Measurements from ENCODE around the gene LHX6. TPM values are rescaled to one million over a fixed set of nuclear protein-coding genes. Genes with fewer than 3 reads are reported as not detected.
A peak's percentile ranks its signal among the peaks of the same experiment; 100 is the strongest.

The LHX6 gene
- polyA plus RNA-seq, 1 experiment, result not detected

GRCh38 chr9:122180633-122181032, 48.1 kb downstream of the LHX6 start:
- Histone ChIP-seq H3K27me3 (ENCODE audit: control insufficient read depth, insufficient read depth, low read length) (peaks cover 36% of the 10 kb centered on the region), H3K27ac (ENCODE audit: low read depth, low read length) (no peak overlapping the region), H3K9me3 (ENCODE audit: control insufficient read depth, insufficient read depth, low read length) (no peaks in the 10 kb centered on the region), H3K4me3 (ENCODE audit: low read depth, low read length) (no peak overlapping the region)
- ChIA-PET CTCF (no interaction called here), POLR2A (no interaction called here)
- peak; percentile 57 for DNase-seq (ENCODE audit: low read depth, low spot score)
- TF ChIP-seq, protein P1, sequence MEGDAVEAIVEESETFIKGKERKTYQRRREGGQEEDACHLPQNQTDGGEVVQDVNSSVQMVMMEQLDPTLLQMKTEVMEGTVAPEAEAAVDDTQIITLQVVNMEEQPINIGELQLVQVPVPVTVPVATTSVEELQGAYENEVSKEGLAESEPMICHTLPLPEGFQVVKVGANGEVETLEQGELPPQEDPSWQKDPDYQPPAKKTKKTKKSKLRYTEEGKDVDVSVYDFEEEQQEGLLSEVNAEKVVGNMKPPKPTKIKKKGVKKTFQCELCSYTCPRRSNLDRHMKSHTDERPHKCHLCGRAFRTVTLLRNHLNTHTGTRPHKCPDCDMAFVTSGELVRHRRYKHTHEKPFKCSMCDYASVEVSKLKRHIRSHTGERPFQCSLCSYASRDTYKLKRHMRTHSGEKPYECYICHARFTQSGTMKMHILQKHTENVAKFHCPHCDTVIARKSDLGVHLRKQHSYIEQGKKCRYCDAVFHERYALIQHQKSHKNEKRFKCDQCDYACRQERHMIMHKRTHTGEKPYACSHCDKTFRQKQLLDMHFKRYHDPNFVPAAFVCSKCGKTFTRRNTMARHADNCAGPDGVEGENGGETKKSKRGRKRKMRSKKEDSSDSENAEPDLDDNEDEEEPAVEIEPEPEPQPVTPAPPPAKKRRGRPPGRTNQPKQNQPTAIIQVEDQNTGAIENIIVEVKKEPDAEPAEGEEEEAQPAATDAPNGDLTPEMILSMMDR (IDR thresholded peaks at IDR 0.05; ENCODE audit: low read depth, low read length), result no peak

GRCh38 chr9:122179690-122180074, 49.1 kb downstream of the LHX6 start:
- ChIA-PET CTCF (no interaction called here), POLR2A (no interaction called here)
- TF ChIP-seq, protein P1 (IDR thresholded peaks at IDR 0.05; ENCODE audit: low read depth, low read length), result no peak
- no peak for DNase-seq (ENCODE audit: low read depth, low spot score)
- Histone ChIP-seq H3K27me3 (ENCODE audit: control insufficient read depth, insufficient read depth, low read length) (peaks cover 33% of the 10 kb centered on the region), H3K27ac (ENCODE audit: low read depth, low read length) (no peak overlapping the region), H3K4me3 (ENCODE audit: low read depth, low read length) (no peak overlapping the region), H3K9me3 (ENCODE audit: control insufficient read depth, insufficient read depth, low read length) (no peaks in the 10 kb centered on the region)

DNA sequence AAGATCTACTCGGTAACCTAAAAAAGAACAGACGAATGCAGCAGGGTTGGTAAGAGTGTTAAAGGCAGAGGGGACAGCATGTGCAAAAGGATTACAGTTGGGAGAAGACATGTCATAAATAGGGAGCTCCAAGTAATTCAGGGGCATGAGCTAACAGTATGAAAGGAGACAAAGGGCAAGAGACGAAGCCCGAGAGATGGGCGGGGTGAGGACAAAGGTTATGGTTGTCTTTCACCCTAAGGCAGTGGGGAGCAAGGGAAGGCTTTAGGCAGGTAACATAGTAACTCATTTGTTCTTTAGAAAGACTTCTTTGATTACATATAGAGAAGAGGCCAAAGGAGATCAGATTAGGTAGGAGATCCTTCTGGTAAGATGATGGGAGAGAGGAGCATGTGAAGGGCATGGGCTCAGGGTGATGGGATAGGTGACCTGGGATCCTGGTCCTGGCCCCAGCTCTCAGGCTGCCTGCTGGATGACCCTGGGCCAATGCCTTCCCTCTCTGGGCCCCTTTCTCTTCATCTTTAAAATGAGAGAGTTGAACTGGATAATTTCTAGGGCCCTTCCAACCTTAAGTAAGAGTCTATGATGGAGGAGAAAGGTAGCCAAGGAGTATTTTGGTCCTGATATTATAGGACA, 49.6 kb downstream of the LHX6 start:
- peaks cover 30% of the 10 kb centered on the region for H3K27me3 ChIP-seq (ENCODE audit: control insufficient read depth, insufficient read depth, low read length)
- TF ChIP-seq, protein P1 (IDR thresholded peaks at IDR 0.05; ENCODE audit: low read depth, low read length), result no peak
- no peaks in the 10 kb centered on the region for H3K9me3 ChIP-seq (ENCODE audit: control insufficient read depth, insufficient read depth, low read length)
- no peak for DNase-seq (ENCODE audit: low read depth, low spot score)
- no peak overlapping the region for H3K4me3 ChIP-seq (ENCODE audit: low read depth, low read length)
- ChIA-PET CTCF (interaction anchor here (1.0 kb wide), 1 partner anchor 80 kb away, joined by 3 read pairs; no protein-coding TSS in a partner anchor), POLR2A (interaction anchor here (0.7 kb wide), 1 partner anchor 47 kb away, joined by 3 read pairs; no protein-coding TSS in a partner anchor)
- H3K27ac ChIP-seq (ENCODE audit: low read depth, low read length), result no peak overlapping the region

- Histone ChIP-seq H3K9me3 (ENCODE audit: control insufficient read depth, insufficient read depth, low read length) (no peaks in the 10 kb centered on the region), H3K27me3 (ENCODE audit: control insufficient read depth, insufficient read depth, low read length) (peaks cover 18% of the 10 kb centered on the region), H3K4me3 (ENCODE audit: low read depth, low read length) (no peak overlapping the region), H3K27ac (ENCODE audit: low read depth, low read length) (no peak overlapping the region)
- TF ChIP-seq, protein P1 (IDR thresholded peaks at IDR 0.05; ENCODE audit: low read depth, low read length), result no peak
- no peak for DNase-seq (ENCODE audit: low read depth, low spot score)
- POLR2A ChIA-PET, result no interaction called here
- CTCF ChIA-PET, result no interaction called here
These were observed 51.8 kb downstream of the LHX6 start for GRCh38 chr9:122176916-122177315.

GRCh38 chr9:122173670-122174069, 55.1 kb downstream of the LHX6 start:
- TF ChIP-seq, protein P1 (IDR thresholded peaks at IDR 0.05; ENCODE audit: low read depth, low read length), result no peak
- no peak overlapping the region for H3K27ac ChIP-seq (ENCODE audit: low read depth, low read length)
- no peaks in the 10 kb centered on the region for H3K9me3 ChIP-seq (ENCODE audit: control insufficient read depth, insufficient read depth, low read length)
- peaks cover 29% of the 10 kb centered on the region for H3K27me3 ChIP-seq (ENCODE audit: control insufficient read depth, insufficient read depth, low read length)
- no peak overlapping the region for H3K4me3 ChIP-seq (ENCODE audit: low read depth, low read length)
- POLR2A ChIA-PET, result no interaction called here
- CTCF ChIA-PET, result no interaction called here
- no peak for DNase-seq (ENCODE audit: low read depth, low spot score)
